Gastrocnemius medialis (tissue), 4 donors: ENCODE results near the gene PHF8.

Experiments used
- CTCF ChIP-seq, 5 experiments: fragments of 450-650 bp in 3 of 5; fragments of 200-600 bp in 2 of 5; sonication (generic) in 2 of 5; IDR thresholded peaks in 4 of 5; conservative IDR thresholded peaks in 1 of 5; 1 replicate in 4 of 5; 2 replicates in 1 of 5; pipeline ENCODE4 v1.5.1; 2016 to 2019; ENCODE audit warnings: antibody characterized with exemption in 5 of 5, mild to moderate bottlenecking in 3 of 5, moderate library complexity in 3 of 5
- POLR2A ChIP-seq, 2 donors: fragments of 450-650 bp; IDR thresholded peaks; one replicate each; pipeline ENCODE4 v1.6.1; 2017; ENCODE audit warnings: antibody characterized with exemption in 2 of 2, mild to moderate bottlenecking in 2 of 2, moderate library complexity in 2 of 2

GRCh38 chrX:53926030-53926429 is 118.2 kb downstream of the PHF8 start:
- TF ChIP-seq CTCF (IDR thresholded peaks at IDR 0.05 in 4 of 5, conservative IDR thresholded peaks at IDR 0.05 in 1 of 5) = no peak
- TF ChIP-seq POLR2A (IDR thresholded peaks at IDR 0.05) = no peak
